Uterus (tissue), 4 donors: ENCODE results near the gene FNDC1. TPM values are rescaled to one million over a fixed set of nuclear protein-coding genes. Genes with fewer than 3 reads are reported as not detected.
"Not testable (repeated sequence)": the region's sequence is repeated elsewhere in the genome, so short reads cannot be mapped to it uniquely, and the experiment has no call there.

Source experiments
- DNase-seq, 2 donors: peaks; one replicate each; pipeline ENCODE4 v3.0.0-alpha.2; 2019 to 2020
- H3K27ac ChIP-seq, 2 donors: fragments of 200-600 bp; sonication (generic); 1 replicate in 1 of 2; 2 replicates in 1 of 2; pipeline ENCODE4 v1.5.1; 2016 to 2018
- H3K27me3 ChIP-seq, 2 donors: fragments of 200-600 bp; sonication (generic); one replicate each; pipeline ENCODE4 v1.5.1; 2018 to 2019; ENCODE audit warnings: control low read depth in 1 of 2
- H3K36me3 ChIP-seq, 2 donors: fragments of 200-600 bp; sonication (generic); one replicate each; pipeline ENCODE4 v1.5.1; 2019; ENCODE audit warnings: control low read depth in 1 of 2
- H3K4me1 ChIP-seq, 2 donors: fragments of 200-600 bp; sonication (generic); one replicate each; pipeline ENCODE4 v1.5.1; 2018 to 2019; ENCODE audit warnings: control low read depth in 1 of 2
- H3K4me3 ChIP-seq, 2 donors: fragments of 200-600 bp; sonication (generic); 1 replicate in 1 of 2; 2 replicates in 1 of 2; pipeline ENCODE4 v1.5.1; 2018 to 2019; ENCODE audit warnings: mild to moderate bottlenecking in 1 of 2
- H3K9me3 ChIP-seq, 2 donors: fragments of 200-600 bp; sonication (generic); one replicate each; pipeline ENCODE4 v1.5.1; 2019; ENCODE audit warnings: control low read depth in 1 of 2
- POLR2A ChIP-seq, 2 donors: fragments of 450-650 bp; IDR thresholded peaks; one replicate each; pipeline ENCODE4 v1.6.1; 2016; ENCODE audit warnings: antibody characterized with exemption in 2 of 2, mild to moderate bottlenecking in 1 of 2, moderate library complexity in 1 of 2
- intact Hi-C: fragments of 100-400 bp; cut with DNase I; formaldehyde crosslinking; loops from one replicate; pipeline ENCODE4 v1.15.1; 2023; ENCODE audit warnings: low total_unique reads
- total RNA-seq, 4 donors: library from RNA; depleted of rRNA in 3 of 4; stranded (reverse); fragments of >200 nt in 3 of 4; gene quantifications; one replicate each; pipeline versions ENCODE4 v1.1.0 to v1.2.4, GENCODE V29; 2014 to 2023
- TF ChIP-seq, protein P1 (sequence below), 4 experiments: fragments of 200-600 bp in 2 of 4; fragments of 450-650 bp in 2 of 4; sonication (generic) in 2 of 4; IDR thresholded peaks; one replicate each; pipeline ENCODE4 v1.5.1; 2016 to 2019; ENCODE audit warnings: antibody characterized with exemption in 4 of 4, mild to moderate bottlenecking in 2 of 4, moderate library complexity in 1 of 4
- donor health status: DM: yes; HTN: yes; CAD: no.

FNDC1 gene
- total RNA-seq, 4 donors from 2014 or later, result 0.26 to 28.1 (median 0.55) TPM; not detected in 1

DNA sequence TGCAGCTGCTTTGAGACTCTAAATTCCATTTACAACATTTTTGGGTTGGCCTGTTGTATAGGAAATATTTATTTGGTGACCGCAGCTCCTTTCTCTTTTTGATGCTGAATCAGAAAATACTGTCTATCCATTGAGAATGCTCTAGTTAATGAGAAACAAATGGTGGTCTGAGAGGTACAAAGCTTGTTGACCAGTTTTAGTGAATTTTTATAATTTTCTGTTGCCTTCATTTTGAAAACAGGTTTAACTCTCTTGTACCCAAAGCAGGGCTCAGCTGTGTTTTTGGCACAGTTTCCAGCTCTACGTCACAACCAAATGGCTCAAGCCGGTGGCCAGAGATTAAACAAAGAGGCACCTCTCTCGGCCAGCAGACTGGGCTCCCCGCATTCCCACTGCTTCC lies 113.2 kb downstream of the FNDC1 start:
- TF ChIP-seq, protein P1, sequence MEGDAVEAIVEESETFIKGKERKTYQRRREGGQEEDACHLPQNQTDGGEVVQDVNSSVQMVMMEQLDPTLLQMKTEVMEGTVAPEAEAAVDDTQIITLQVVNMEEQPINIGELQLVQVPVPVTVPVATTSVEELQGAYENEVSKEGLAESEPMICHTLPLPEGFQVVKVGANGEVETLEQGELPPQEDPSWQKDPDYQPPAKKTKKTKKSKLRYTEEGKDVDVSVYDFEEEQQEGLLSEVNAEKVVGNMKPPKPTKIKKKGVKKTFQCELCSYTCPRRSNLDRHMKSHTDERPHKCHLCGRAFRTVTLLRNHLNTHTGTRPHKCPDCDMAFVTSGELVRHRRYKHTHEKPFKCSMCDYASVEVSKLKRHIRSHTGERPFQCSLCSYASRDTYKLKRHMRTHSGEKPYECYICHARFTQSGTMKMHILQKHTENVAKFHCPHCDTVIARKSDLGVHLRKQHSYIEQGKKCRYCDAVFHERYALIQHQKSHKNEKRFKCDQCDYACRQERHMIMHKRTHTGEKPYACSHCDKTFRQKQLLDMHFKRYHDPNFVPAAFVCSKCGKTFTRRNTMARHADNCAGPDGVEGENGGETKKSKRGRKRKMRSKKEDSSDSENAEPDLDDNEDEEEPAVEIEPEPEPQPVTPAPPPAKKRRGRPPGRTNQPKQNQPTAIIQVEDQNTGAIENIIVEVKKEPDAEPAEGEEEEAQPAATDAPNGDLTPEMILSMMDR (IDR thresholded peaks at IDR 0.05), result no peak
- TF ChIP-seq POLR2A (IDR thresholded peaks at IDR 0.05), result no peak
- H3K27ac ChIP-seq, result no peak overlapping the region
- no peaks in the 10 kb centered on the region for H3K9me3 ChIP-seq
- intact Hi-C loops, result no loop called here
- no peaks in the 10 kb centered on the region for H3K4me1 ChIP-seq
- DNase-seq, result no peak
- no peaks in the 10 kb centered on the region for H3K27me3 ChIP-seq
- no peaks in the 10 kb centered on the region for H3K36me3 ChIP-seq
- H3K4me3 ChIP-seq, result no peak overlapping the region

DNA sequence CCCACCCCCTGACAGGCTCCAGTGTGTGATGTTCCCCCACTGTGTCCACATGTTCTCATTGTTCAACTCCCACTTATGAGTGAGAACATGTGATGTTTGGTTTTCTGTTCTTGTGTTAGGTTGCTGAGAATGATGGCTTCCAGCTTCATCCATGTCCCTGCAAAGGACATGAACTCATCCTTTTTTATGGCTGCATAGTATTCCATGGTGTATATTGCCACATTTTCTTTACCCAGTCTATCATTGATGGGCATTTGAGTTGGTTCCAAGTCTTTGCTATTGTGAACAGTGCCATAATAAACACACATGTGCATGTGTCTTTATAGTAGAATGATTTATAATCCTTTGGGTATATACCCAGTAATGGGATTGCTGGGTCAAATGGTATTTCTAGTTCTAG lies 115.5 kb downstream of the FNDC1 start:
- H3K4me1 ChIP-seq, intact Hi-C loops, DNase-seq, H3K36me3 ChIP-seq, H3K9me3 ChIP-seq, H3K27ac ChIP-seq, H3K27me3 ChIP-seq, H3K4me3 ChIP-seq: not testable (repeated sequence)

DNA sequence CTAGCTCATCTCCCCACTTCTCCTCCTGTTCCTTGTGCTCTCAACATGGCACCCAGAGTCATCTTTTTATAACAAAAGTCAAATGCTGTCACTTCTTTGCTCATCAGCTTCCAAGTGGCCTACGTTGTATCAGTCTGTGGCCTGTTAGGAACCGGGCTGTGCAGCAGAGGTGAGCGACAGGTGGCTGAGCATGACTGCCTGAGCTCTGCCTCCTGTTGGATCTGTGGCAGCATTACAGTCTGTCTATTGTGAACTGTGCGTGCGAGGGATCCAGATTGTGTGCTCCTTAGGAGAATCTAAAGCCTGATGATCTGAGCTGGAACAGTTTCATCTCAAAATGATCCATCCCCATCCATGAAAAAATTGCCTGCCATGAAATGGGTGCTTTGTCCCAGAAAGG lies 129.6 kb downstream of the FNDC1 start:
- intact Hi-C loops, result no loop called here
- DNase-seq, result no peak
- TF ChIP-seq, protein P1 (IDR thresholded peaks at IDR 0.05), result no peak

DNA sequence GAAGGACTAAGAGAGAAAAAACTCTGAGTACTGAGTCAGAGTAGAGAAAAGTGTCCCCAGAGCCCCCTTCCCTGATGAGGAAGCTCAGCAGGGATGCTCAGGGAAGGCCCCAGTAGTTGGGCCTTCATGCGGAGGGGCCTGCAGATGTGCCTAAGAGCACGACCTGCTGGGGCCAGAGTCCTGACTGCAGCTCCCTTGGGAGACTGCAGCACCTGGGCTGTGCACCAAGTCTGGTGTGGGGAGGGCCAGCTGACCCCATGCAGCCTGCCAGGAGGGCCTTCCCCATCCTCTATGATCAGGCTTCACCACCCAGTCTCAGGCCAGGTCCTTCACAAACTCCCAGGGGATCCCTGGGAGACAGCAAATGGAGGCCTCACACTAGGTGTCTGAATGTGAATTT lies 130.4 kb downstream of the FNDC1 start:
- Histone ChIP-seq H3K27me3 (no peaks in the 10 kb centered on the region), H3K27ac (no peak overlapping the region), H3K4me3 (no peak overlapping the region), H3K36me3 (no peaks in the 10 kb centered on the region), H3K4me1 (no peaks in the 10 kb centered on the region), H3K9me3 (no peaks in the 10 kb centered on the region)
- no peak for DNase-seq
- TF ChIP-seq, protein P1 (IDR thresholded peaks at IDR 0.05), result no peak
- no peak for TF ChIP-seq POLR2A (IDR thresholded peaks at IDR 0.05)
- intact Hi-C loops, result no loop called here

More for the DNA sequence above, 129.6 kb downstream of the FNDC1 start:
- Histone ChIP-seq H3K4me3 (no peak overlapping the region), H3K9me3 (no peaks in the 10 kb centered on the region), H3K36me3 (no peaks in the 10 kb centered on the region), H3K27me3 (no peaks in the 10 kb centered on the region), H3K4me1 (no peaks in the 10 kb centered on the region), H3K27ac (no peak overlapping the region)

DNA sequence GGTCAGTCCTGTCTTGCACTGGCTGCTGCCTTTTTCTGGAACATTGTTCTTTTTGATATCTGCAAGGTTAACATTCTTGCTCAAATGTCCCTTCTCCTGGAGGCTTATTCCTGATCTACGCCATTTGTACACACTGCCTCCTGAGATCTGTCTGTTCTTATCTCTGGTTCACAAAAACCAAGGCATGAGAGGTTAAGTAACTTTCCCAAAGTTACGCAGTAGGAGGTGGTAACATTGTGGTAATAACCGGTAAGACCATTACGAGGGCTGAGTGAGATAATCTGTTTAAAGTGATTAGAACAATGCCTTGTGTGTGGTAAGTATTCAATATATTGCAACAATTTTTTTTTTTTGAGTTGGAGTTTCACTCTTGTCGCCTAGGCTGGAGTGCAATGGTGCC lies 132.1 kb downstream of the FNDC1 start:
- Histone ChIP-seq H3K9me3 (no peaks in the 10 kb centered on the region), H3K27me3 (no peaks in the 10 kb centered on the region), H3K36me3 (no peaks in the 10 kb centered on the region), H3K4me1 (no peaks in the 10 kb centered on the region), H3K4me3 (no peak overlapping the region), H3K27ac (no peak overlapping the region)
- intact Hi-C loops, result no loop called here
- TF ChIP-seq, protein P1 (IDR thresholded peaks at IDR 0.05), result no peak
- no peak for TF ChIP-seq POLR2A (IDR thresholded peaks at IDR 0.05)
- DNase-seq, result no peak
